Measurements from ENCODE around the gene TASOR2. TPM values are rescaled to one million over a fixed set of nuclear protein-coding genes. Genes with fewer than 3 reads are reported as not detected.
A peak's percentile ranks its signal among the peaks of the same experiment; 100 is the strongest.

TASOR2 gene
- total RNA-seq, 2 donors from 2014 or later = 70.0 to 118 TPM

GRCh38 chr10:5662708-5663579 is 21.7 kb upstream of the TASOR2 start:
- Mint-ChIP-seq H3K36me3 (no peaks in the 10 kb centered on the region), H3K27ac (peak overlapping the region in 1 of 2 donors; percentile 9), H3K4me3 (no peak overlapping the region), H3K9me3 (no peaks in the 10 kb centered on the region), H3K27me3 (peaks cover 5 to 14% of the 10 kb centered on the region in 2 donors), H3K4me1 (ENCODE audit: low read depth in 2 of 2) (peaks cover 12 to 17% of the 10 kb centered on the region in 2 donors)
- DNase-seq (ENCODE audit: low spot score) = no peak
- ATAC-seq = no peak

GRCh38 chr10:5663692-5664427 is 20.8 kb upstream of the TASOR2 start:
- Mint-ChIP-seq H3K9me3 (no peaks in the 10 kb centered on the region), H3K36me3 (no peaks in the 10 kb centered on the region), H3K4me3 (no peak overlapping the region), H3K4me1 (ENCODE audit: low read depth in 2 of 2) (peaks cover 12 to 17% of the 10 kb centered on the region in 2 donors), H3K27ac (no peak overlapping the region), H3K27me3 (peaks cover 8 to 14% of the 10 kb centered on the region in 2 donors)
- no peak for DNase-seq (ENCODE audit: low spot score)
- ATAC-seq = no peak

DNA sequence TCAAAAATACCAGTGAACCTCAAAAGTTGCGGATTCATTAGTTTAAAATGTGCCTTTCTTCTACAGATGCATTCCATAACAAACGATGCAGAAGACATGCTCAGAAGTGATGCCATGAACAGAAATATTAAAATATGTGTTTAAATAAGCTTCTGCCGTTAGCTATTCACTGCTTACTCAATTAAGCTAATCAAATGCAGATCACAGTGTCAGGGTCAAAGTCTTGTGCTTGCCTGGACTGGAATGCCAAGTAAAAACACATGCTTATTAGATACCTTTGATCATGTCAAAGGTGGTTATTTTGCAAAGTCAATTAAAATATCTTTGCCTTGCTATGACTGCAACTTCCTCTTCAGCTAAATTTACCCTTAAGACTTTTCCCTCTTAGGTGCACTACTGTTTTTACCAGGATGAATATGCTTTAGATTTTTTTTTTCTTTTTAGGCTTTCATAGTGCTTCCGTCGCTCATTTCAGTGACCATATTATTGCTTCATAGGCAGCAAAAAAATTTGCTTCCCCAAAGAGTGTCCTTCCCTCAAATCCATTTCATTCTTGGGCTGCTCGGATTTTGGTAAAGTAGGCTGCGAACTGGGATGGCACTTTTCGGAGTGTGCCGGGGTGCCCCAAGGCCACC is 19.1 kb upstream of the TASOR2 start:
- DNase-seq (ENCODE audit: low spot score) = no peak
- Mint-ChIP-seq H3K36me3 (no peaks in the 10 kb centered on the region), H3K27me3 (peaks cover 8 to 14% of the 10 kb centered on the region in 2 donors), H3K9me3 (no peaks in the 10 kb centered on the region), H3K4me3 (peak overlapping the region; percentile 61), H3K27ac (no peak overlapping the region), H3K4me1 (ENCODE audit: low read depth in 2 of 2) (peaks cover 7 to 9% of the 10 kb centered on the region in 2 donors)
- ATAC-seq = no peak

DNA sequence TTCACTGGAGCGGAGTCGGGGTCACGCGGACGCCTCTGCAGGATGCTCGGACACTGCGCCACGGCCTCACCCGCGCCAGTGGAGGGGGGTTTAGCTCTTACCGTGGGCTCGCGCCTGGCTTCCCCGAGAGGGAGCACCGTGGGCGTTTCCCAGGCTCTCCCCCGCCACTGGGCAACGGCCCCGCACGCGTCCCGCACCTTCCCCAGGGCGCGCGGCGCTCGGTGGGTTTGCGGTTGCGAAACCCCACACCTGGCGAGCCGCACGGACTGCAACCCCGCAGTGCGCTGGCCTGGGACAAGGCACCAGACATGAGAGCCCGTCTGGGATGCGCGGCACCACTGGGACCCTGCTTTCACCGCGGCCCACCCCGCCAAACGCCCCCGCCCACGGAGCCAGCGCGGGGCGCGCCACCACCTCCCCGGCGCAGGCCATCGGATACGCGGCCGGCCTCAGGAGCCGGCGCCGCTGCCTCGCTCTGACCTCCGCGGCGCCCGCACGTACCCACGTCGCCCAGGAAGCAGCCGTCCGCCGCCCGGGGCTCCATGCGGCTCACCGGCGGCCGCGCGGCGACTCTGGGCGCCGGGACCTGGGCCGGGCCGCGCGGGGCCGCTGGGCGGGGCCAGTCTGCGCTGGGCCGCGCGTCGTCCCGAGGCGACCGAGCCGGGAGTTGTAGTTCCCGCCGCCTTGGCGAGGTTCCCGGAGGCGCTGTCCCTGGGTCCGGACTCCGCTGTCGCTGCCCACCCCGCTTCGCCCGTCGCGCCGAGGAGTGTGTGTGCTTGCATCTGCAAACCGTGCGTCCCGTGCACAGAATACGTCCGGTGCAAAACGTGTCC is 18.4 kb upstream of the TASOR2 start, which contains the start of gene ASB13:
Gene ASB13, minus strand, starts transcription at position 588 of the 833 bp plus-strand sequence. Its CDS starts 44 bp downstream, at position 544.
- peaks cover 7 to 9% of the 10 kb centered on the region in 2 donors for H3K4me1 Mint-ChIP-seq (ENCODE audit: low read depth in 2 of 2)

DNA sequence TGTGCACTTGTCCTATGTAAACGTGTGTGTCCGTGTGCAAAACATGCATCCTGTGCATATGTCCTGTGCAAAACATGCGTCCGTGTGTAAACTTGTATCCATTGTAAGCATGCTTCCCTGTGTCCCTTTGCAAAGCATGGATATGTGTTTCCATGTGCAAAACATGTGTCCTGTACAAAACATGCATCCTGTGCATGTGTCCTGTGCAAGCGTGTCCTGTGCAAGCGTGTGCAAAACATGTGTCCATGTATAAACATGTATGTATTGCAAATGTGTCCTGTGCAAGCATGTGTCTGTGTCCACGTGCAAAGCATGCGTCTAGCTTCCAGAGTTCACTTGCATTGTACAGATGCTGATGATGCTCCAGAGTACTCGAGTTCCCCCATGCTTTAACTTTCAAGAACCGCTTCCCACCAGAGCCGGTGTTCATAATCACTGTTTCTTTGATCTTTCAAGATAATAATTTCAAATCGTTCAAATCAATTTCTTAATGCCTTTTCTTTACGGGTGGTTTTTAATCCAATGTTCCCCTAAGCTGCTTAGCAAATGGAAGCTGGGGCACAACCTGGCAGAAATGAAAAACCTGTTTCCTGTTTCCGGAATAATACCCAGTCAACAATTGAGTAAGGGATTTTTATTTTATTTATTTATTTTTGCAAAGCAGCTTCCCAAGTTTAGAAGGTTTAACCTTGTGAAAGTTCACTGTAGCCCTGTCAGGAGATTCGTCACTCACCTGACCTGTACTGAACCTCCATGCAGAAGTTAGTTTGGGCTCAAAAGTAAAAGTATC is 17.6 kb upstream of the TASOR2 start:
- no peak for DNase-seq (ENCODE audit: low spot score)
- H3K4me3 Mint-ChIP-seq = peak overlapping the region; percentile 90

More for the DNA sequence above, 18.4 kb upstream of the TASOR2 start, which contains the start of gene ASB13:
- peak within 1 kb of the TSS; percentile 90 for H3K4me3 Mint-ChIP-seq
- no peak for DNase-seq (ENCODE audit: low spot score)
- no peaks in the 10 kb centered on the region for H3K9me3 Mint-ChIP-seq
- H3K27me3 Mint-ChIP-seq = peaks cover 8 to 17% of the 10 kb centered on the region in 2 donors
- no peaks in the 10 kb centered on the region for H3K36me3 Mint-ChIP-seq
- H3K27ac Mint-ChIP-seq = peak within 1 kb of the TSS in 1 of 2 donors; percentile 69
- peak; percentile 89 to 91 for ATAC-seq

GRCh38 chr10:5668429-5668828 is 16.2 kb upstream of the TASOR2 start:
- H3K27ac Mint-ChIP-seq = no peak overlapping the region
- H3K27me3 Mint-ChIP-seq = peaks cover 12 to 23% of the 10 kb centered on the region in 2 donors
- H3K4me3 Mint-ChIP-seq = no peak overlapping the region
- no peak for DNase-seq (ENCODE audit: low spot score)
- peaks cover 7 to 9% of the 10 kb centered on the region in 2 donors for H3K4me1 Mint-ChIP-seq (ENCODE audit: low read depth in 2 of 2)
- H3K9me3 Mint-ChIP-seq = peaks cover 6% of the 10 kb centered on the region
- no peak for ATAC-seq
- peaks cover 3% of the 10 kb centered on the region for H3K36me3 Mint-ChIP-seq

More for the DNA sequence above, 17.6 kb upstream of the TASOR2 start:
- peaks cover 7 to 9% of the 10 kb centered on the region in 2 donors for H3K4me1 Mint-ChIP-seq (ENCODE audit: low read depth in 2 of 2)
- H3K27me3 Mint-ChIP-seq = peaks cover 8 to 20% of the 10 kb centered on the region in 2 donors
- ATAC-seq = no peak
- H3K27ac Mint-ChIP-seq = peak overlapping the region in 1 of 2 donors; percentile 69
- H3K9me3 Mint-ChIP-seq = no peaks in the 10 kb centered on the region
- no peaks in the 10 kb centered on the region for H3K36me3 Mint-ChIP-seq

DNA sequence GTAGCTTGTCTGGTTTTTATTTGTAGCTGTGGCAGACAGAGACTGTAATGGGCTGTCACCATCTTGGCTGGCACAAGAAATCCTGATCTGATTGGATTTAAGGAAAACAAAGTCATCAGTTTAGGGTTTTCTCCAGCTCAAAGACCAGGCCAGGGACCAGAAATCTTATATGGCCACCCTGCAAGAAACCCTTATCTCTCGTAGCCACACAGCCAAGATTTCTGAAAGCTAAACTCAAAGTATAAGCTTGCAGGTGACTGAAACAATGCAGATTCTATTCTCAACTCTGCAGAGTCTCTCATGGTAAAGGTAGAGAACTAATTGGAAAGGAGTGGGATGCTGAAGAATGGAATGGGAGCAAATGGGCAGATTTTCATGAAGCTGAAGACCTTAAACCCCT is 15.0 kb upstream of the TASOR2 start:
- Mint-ChIP-seq H3K27me3 (peaks cover 15 to 21% of the 10 kb centered on the region in 2 donors), H3K4me1 (ENCODE audit: low read depth in 2 of 2) (peaks cover 7 to 9% of the 10 kb centered on the region in 2 donors), H3K9me3 (peaks cover 9% of the 10 kb centered on the region), H3K27ac (no peak overlapping the region), H3K36me3 (peaks cover 5% of the 10 kb centered on the region), H3K4me3 (no peak overlapping the region)
- DNase-seq (ENCODE audit: low spot score) (no peak), ATAC-seq (no peak)

GRCh38 chr10:5670662-5671375 is 13.8 kb upstream of the TASOR2 start:
- Mint-ChIP-seq H3K4me1 (ENCODE audit: low read depth in 2 of 2) (peaks cover 6 to 7% of the 10 kb centered on the region in 2 donors), H3K9me3 (peaks cover 10% of the 10 kb centered on the region), H3K4me3 (no peak overlapping the region), H3K27ac (no peak overlapping the region), H3K27me3 (peaks cover 15 to 23% of the 10 kb centered on the region in 2 donors), H3K36me3 (peaks cover 5% of the 10 kb centered on the region)
- no peak for ATAC-seq
- no peak for DNase-seq (ENCODE audit: low spot score)

- peaks cover 27 to 38% of the 10 kb centered on the region in 2 donors for H3K27me3 Mint-ChIP-seq
- peaks cover 6 to 15% of the 10 kb centered on the region in 2 donors for H3K4me1 Mint-ChIP-seq (ENCODE audit: low read depth in 2 of 2)
- no peak overlapping the region for H3K4me3 Mint-ChIP-seq
- peaks cover 2% of the 10 kb centered on the region for H3K36me3 Mint-ChIP-seq
- ATAC-seq (no peak), DNase-seq (ENCODE audit: low spot score) (no peak)
- peaks cover 4% of the 10 kb centered on the region for H3K9me3 Mint-ChIP-seq
- no peak overlapping the region for H3K27ac Mint-ChIP-seq
Observed at GRCh38 chr10:5678397-5679036, 6.1 kb upstream of the TASOR2 start.

- H3K27ac Mint-ChIP-seq = no peak overlapping the region
Observed at GRCh38 chr10:5679037-5679435, 5.6 kb upstream of the TASOR2 start.

GRCh38 chr10:5679606-5680005 is 5.0 kb upstream of the TASOR2 start:
- H3K9me3 Mint-ChIP-seq = peaks cover under 1% of the 10 kb centered on the region
- peaks cover 24 to 36% of the 10 kb centered on the region in 2 donors for H3K27me3 Mint-ChIP-seq
- DNase-seq (ENCODE audit: low spot score) (no peak), ATAC-seq (no peak)
- no peak overlapping the region for H3K4me3 Mint-ChIP-seq
- peaks cover 12 to 22% of the 10 kb centered on the region in 2 donors for H3K4me1 Mint-ChIP-seq (ENCODE audit: low read depth in 2 of 2)
- no peaks in the 10 kb centered on the region for H3K36me3 Mint-ChIP-seq
- H3K27ac Mint-ChIP-seq = no peak overlapping the region

More at GRCh38 chr10:5679037-5679435, 5.6 kb upstream of the TASOR2 start:
- peaks cover 7 to 16% of the 10 kb centered on the region in 2 donors for H3K4me1 Mint-ChIP-seq (ENCODE audit: low read depth in 2 of 2)
- H3K9me3 Mint-ChIP-seq = peaks cover 4% of the 10 kb centered on the region
- H3K4me3 Mint-ChIP-seq = no peak overlapping the region
- DNase-seq (ENCODE audit: low spot score) (no peak), ATAC-seq (no peak)
- H3K27me3 Mint-ChIP-seq = peaks cover 27 to 36% of the 10 kb centered on the region in 2 donors
- no peaks in the 10 kb centered on the region for H3K36me3 Mint-ChIP-seq

Data from natural killer cell treated with Interleukin-12 subunit alpha and Interleukin-12 subunit beta and Interleukin-15 and Interleukin-18, amount 100 ng/mL, for 72 hours (primary cell).